T-cell (primary cell): Measurements from ENCODE around the gene STK39. TPM values are rescaled to one million over a fixed set of nuclear protein-coding genes. Genes with fewer than 3 reads are reported as not detected.

Experiments used
- ATAC-seq, 4 experiments: fragments of 200-7000 bp in 3 of 4; fragments of 150-1000 bp in 1 of 4; cut with Tn5 transposase; replicated peaks in 1 of 4; 1 replicate in 3 of 4; 2 replicates in 1 of 4; pipeline ENCODE4 v1.10.0; 2021; ENCODE audit warnings: moderate library complexity in 3 of 4, mild to moderate bottlenecking in 2 of 4, moderate number of reproducible peaks in 1 of 4
- CTCF ChIA-PET, 2 donors: fragments of 300-600 bp; sonication (Branson Sonifier 250); formaldehyde crosslinking; loops; one replicate each; lab custom pipeline; 2022; ENCODE audit warnings: antibody characterized with exemption in 2 of 2; lab: Charles Lee
- POLR2A ChIA-PET, 2 donors: fragments of 300-600 bp; sonication (Branson Sonifier 250); formaldehyde crosslinking; loops; one replicate each; lab custom pipeline; 2022; ENCODE audit warnings: antibody characterized with exemption in 2 of 2; lab: Charles Lee
- DNase-seq, 35 experiments: peaks; one replicate each; pipeline versions ENCODE4 v3.0.0 to v3.0.0-alpha.2; 2013 to 2023
- H3K27ac ChIP-seq: one replicate; pipeline ENCODE4 v1.5.1; 2013; ENCODE audit warnings: low read length
- H3K27me3 ChIP-seq, 2 experiments: replicated peaks in 1 of 2; 1 replicate in 1 of 2; 2 replicates in 1 of 2; pipeline versions ENCODE4 v1.6.1 to v1.7.0; 2013; ENCODE audit warnings: low read length in 1 of 2, mixed read lengths in 1 of 2; ENCODE audit not compliant: control insufficient read depth in 2 of 2, insufficient read depth in 2 of 2; ENCODE audit errors: extremely low read depth in 1 of 2
- H3K36me3 ChIP-seq, 2 donors: 1 replicate in 1 of 2; 2 replicates in 1 of 2; pipeline versions ENCODE4 v1.6.1 to v1.7.0; 2013; ENCODE audit warnings: low read length in 1 of 2; ENCODE audit not compliant: control insufficient read depth in 2 of 2, insufficient read depth in 1 of 2; ENCODE audit errors: extremely low read depth in 1 of 2
- H3K4me1 ChIP-seq, 2 experiments: 1 replicate in 1 of 2; 2 replicates in 1 of 2; pipeline versions ENCODE4 v1.6.1 to v1.7.0; 2013; ENCODE audit warnings: low read length in 2 of 2, mixed read lengths in 1 of 2; ENCODE audit not compliant: insufficient read depth in 2 of 2, control insufficient read depth in 1 of 2; ENCODE audit errors: extremely low read depth in 1 of 2
- H3K4me3 ChIP-seq, 2 donors: 1 replicate in 1 of 2; 2 replicates in 1 of 2; pipeline versions ENCODE4 v1.5.1 to v1.7.0; 2013; ENCODE audit warnings: mild to moderate bottlenecking in 2 of 2, low read length in 1 of 2, moderate library complexity in 1 of 2; ENCODE audit not compliant: control insufficient read depth in 1 of 2; ENCODE audit errors: extremely low read depth in 1 of 2
- H3K9me3 ChIP-seq: 2 replicates; pipeline ENCODE4 v1.7.0; 2013
- H3K27ac Mint-ChIP-seq, 2 donors: one replicate each; pipeline ENCODE4 v1.8.0; 2020 to 2021; ENCODE audit warnings: mild to moderate bottlenecking in 2 of 2, mixed read lengths in 2 of 2
- H3K27me3 Mint-ChIP-seq, 2 donors: one replicate each; pipeline ENCODE4 v1.8.0; 2021 to 2022; ENCODE audit warnings: mixed read lengths in 2 of 2
- H3K36me3 Mint-ChIP-seq: one replicate; pipeline ENCODE4 v1.8.0; 2021; ENCODE audit warnings: mixed read lengths
- H3K4me1 Mint-ChIP-seq, 3 donors: one replicate each; pipeline ENCODE4 v1.8.0; 2020 to 2022; ENCODE audit warnings: mixed read lengths in 3 of 3, mild to moderate bottlenecking in 1 of 3
- H3K4me3 Mint-ChIP-seq, 3 donors: one replicate each; pipeline ENCODE4 v1.8.0; 2020 to 2022; ENCODE audit warnings: mild to moderate bottlenecking in 3 of 3, mixed read lengths in 3 of 3, moderate library complexity in 3 of 3
- H3K9me3 Mint-ChIP-seq, 3 donors: one replicate each; pipeline ENCODE4 v1.8.0; 2020 to 2022; ENCODE audit warnings: mixed read lengths in 3 of 3
- WGBS: methylation state at CpG from one replicate; pipeline ENCODE4 v1.1.5; 2013; ENCODE audit warnings: missing lambda C conversion rate; ENCODE audit not compliant: insufficient coverage; 5-methylcytosine and 5-hydroxymethylcytosine counted together
- total RNA-seq, 35 experiments: library from RNA in 6 of 35; stranded (reverse) in 6 of 35; fragments of 120-200 nt in 1 of 35; gene quantifications; one replicate each; pipeline versions ENCODE4 v1.2.1 to v1.2.4 and lab custom pipeline; 2013 to 2026

Gene STK39
- total RNA-seq, 5 donors from 2014 or later (not counting 1 experiment from before 2014, with no cell fraction given): 15.4 to 25.8 (median 21.0) TPM

DNA sequence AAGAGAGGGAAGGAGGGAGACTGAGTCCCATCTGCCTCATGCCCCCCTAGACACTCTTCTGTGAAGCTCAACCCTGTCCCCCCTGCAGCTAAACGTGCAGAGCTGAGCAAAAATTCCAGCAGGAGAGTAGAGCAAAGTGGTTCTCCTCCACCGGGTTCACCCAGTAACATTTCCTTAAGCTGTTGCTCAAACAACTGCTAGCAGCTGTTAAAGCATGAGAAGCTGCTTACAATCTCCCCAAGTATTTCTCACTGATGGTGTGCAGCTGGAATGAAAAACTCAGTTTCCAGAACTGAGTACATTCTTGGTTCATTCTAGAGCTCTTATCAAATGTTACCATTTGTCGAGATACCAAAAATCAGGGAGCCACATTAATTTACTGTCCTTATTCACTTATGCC is 92.3 kb downstream of the STK39 start:
- Histone ChIP-seq H3K27me3 (no peaks in the 10 kb centered on the region), H3K4me3 (no peak overlapping the region), H3K9me3 (no peaks in the 10 kb centered on the region), H3K36me3 (peaks cover 7 to 37% of the 10 kb centered on the region in 2 donors), H3K27ac (no peak overlapping the region), H3K4me1 (peaks cover 0 to 3% of the 10 kb centered on the region in 2 experiments)
- ChIA-PET CTCF (interaction anchor here in 1 of 2 donors (0.5 to 0.7 kb wide), 2 partner anchors 156 to 797 kb away, joined by 3 read pairs; no protein-coding TSS in a partner anchor), POLR2A (interaction anchor here in 1 of 2 donors (0.6 kb wide), 1 partner anchor 649 kb away, joined by 3 read pairs; no protein-coding TSS in a partner anchor)
- Mint-ChIP-seq H3K27me3 (no peaks in the 10 kb centered on the region), H3K4me3 (no peak overlapping the region), H3K4me1 (peaks cover 4 to 26% (median 21%) of the 10 kb centered on the region in 3 donors), H3K27ac (no peak overlapping the region), H3K36me3 (peaks cover 63% of the 10 kb centered on the region), H3K9me3 (no peaks in the 10 kb centered on the region)
- no peak for ATAC-seq
- no CpG with 5 or more reads among the region's 3 CpGs for WGBS
- DNase-seq: no peak

DNA sequence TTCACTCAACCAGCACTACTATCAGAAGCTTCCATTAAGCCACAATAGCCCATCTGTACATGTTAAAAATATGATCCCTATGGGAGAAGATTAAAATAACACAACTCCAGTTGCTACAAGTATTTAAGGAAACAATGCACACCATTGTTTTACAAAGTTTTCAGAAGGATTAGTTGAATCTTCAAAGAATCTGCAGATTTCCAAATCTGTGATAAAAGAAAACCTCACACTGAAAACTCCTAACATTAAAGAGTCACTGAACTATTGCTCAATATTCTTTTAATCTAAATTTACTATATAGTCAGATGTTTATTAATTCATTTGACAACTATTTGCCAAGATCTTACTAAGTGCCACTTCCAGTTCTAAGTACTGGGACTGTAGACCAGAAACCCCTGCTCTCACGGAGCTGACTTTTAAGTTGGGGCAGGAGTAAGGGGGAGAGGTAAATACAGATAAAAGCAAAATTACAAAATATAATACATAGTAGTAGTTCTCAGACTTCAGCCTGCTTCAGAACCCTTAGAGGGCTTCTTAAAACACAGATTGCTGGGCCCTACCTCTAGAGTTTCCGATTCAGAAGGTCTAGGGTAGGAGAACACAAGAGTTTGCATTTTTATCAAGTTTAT is 94.4 kb downstream of the STK39 start:
- Mint-ChIP-seq H3K9me3 (no peaks in the 10 kb centered on the region), H3K27ac (no peak overlapping the region), H3K27me3 (no peaks in the 10 kb centered on the region), H3K4me1 (peaks cover 3 to 20% (median 13%) of the 10 kb centered on the region in 3 donors), H3K36me3 (peaks cover 48% of the 10 kb centered on the region), H3K4me3 (no peak overlapping the region)
- H3K27me3 ChIP-seq: no peaks in the 10 kb centered on the region
- no peaks in the 10 kb centered on the region for H3K9me3 ChIP-seq
- ATAC-seq: no peak
- no peak overlapping the region for H3K4me3 ChIP-seq
- DNase-seq: no peak
- H3K27ac ChIP-seq: no peak overlapping the region
- H3K36me3 ChIP-seq: peaks cover 5 to 32% of the 10 kb centered on the region in 2 donors
- H3K4me1 ChIP-seq: peaks cover 0 to 3% of the 10 kb centered on the region in 2 experiments
- WGBS: 100% methylated on average over 1 of the region's 2 CpGs
- ChIA-PET POLR2A (no interaction called here), CTCF (interaction anchor here in 1 of 2 donors (1.4 kb wide), 1 partner anchor 34 kb away, joined by 4 read pairs; no protein-coding TSS in a partner anchor)

DNA sequence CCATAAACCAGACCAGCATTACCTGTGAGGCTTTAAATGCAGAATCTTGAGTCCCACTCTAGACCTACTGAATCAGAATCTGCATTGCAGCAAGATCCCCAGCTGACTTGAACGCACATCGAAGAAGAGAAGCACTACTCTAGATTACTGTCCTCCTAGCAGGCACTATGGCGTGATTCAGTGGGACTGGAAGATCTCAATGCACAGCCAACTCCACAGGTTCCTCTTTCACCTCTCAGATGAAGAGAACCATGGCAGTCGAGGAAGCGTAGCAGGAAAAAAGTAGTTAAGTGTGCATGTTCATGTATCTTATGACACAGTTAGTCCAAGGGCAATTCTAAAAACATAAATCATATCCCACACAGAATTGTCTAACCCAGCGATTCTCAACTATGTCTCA is 97.4 kb downstream of the STK39 start:
- H3K4me3 ChIP-seq: no peak overlapping the region
- ATAC-seq: no peak
- WGBS: 100% methylated on average over 2 of the region's 6 CpGs

DNA sequence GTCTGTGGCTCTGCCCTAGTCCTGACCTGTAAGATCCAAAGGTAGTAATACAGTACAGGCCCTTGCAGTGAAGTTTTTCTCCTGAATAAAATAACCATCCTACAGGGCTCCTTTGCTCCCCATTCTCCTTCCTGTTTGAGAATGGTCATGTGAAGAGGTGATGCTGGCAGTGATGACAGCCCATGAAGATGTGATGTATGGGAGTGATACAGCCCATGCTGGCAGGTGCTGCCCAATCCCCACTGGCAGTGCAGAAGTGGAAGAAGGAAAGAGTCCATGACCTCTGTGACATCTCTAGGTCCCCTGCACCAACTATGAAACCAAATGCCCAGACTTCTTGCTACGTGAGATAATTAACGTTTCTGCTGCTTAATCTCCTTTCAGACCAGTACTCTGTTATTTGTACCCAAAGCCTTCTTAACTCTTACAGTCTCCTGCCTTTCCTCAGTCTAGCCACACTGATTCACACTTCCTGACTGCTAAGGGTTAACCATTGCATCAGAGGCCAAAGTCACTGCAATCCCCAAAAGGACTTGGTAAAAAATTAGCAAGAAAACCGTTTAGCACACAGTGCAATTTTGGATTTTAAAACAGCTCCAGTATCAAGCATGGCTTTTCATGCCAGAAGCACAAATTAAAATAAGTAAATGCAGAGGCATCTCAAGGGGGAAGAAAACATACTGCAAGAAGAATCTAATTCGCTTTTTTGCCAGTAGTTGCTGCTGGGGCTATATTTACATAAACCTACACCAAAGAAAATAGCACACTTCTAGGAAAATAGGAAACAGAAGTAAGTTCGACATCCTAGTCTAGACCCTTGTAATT is 98.0 kb downstream of the STK39 start:
- ATAC-seq: no peak
- H3K4me3 ChIP-seq: no peak overlapping the region
- peaks cover 0 to 12% (median 1%) of the 10 kb centered on the region in 3 donors for H3K4me1 Mint-ChIP-seq
- no peaks in the 10 kb centered on the region for H3K9me3 Mint-ChIP-seq
- ChIA-PET CTCF (interaction anchor here in 1 of 2 donors (0.6 kb wide), 1 partner anchor 74 kb away, joined by 3 read pairs; no protein-coding TSS in a partner anchor), POLR2A (no interaction called here)
- H3K36me3 Mint-ChIP-seq: peaks cover 31% of the 10 kb centered on the region
- H3K4me3 Mint-ChIP-seq: no peak overlapping the region
- DNase-seq: no peak
- WGBS: 95% methylated on average over 4 of the region's 5 CpGs
- H3K27me3 ChIP-seq: no peaks in the 10 kb centered on the region
- no peaks in the 10 kb centered on the region for H3K27me3 Mint-ChIP-seq
- H3K4me1 ChIP-seq: no peaks in the 10 kb centered on the region
- peaks cover 5 to 22% of the 10 kb centered on the region in 2 donors for H3K36me3 ChIP-seq
- H3K9me3 ChIP-seq: no peaks in the 10 kb centered on the region
- H3K27ac ChIP-seq: no peak overlapping the region
- no peak overlapping the region for H3K27ac Mint-ChIP-seq

More for the DNA sequence above, 97.4 kb downstream of the STK39 start:
- DNase-seq: no peak
- Mint-ChIP-seq H3K27ac (no peak overlapping the region), H3K4me1 (peaks cover 0 to 8% (median 1%) of the 10 kb centered on the region in 3 donors), H3K9me3 (no peaks in the 10 kb centered on the region), H3K27me3 (no peaks in the 10 kb centered on the region), H3K36me3 (peaks cover 27% of the 10 kb centered on the region), H3K4me3 (no peak overlapping the region)
- H3K9me3 ChIP-seq: no peaks in the 10 kb centered on the region
- POLR2A ChIA-PET: no interaction called here
- no peaks in the 10 kb centered on the region for H3K4me1 ChIP-seq
- H3K36me3 ChIP-seq: peaks cover 5 to 22% of the 10 kb centered on the region in 2 donors
- no peaks in the 10 kb centered on the region for H3K27me3 ChIP-seq
- CTCF ChIA-PET: interaction anchor here in 1 of 2 donors (0.6 kb wide), 1 partner anchor 74 kb away, joined by 3 read pairs; no protein-coding TSS in a partner anchor
- no peak overlapping the region for H3K27ac ChIP-seq

DNA sequence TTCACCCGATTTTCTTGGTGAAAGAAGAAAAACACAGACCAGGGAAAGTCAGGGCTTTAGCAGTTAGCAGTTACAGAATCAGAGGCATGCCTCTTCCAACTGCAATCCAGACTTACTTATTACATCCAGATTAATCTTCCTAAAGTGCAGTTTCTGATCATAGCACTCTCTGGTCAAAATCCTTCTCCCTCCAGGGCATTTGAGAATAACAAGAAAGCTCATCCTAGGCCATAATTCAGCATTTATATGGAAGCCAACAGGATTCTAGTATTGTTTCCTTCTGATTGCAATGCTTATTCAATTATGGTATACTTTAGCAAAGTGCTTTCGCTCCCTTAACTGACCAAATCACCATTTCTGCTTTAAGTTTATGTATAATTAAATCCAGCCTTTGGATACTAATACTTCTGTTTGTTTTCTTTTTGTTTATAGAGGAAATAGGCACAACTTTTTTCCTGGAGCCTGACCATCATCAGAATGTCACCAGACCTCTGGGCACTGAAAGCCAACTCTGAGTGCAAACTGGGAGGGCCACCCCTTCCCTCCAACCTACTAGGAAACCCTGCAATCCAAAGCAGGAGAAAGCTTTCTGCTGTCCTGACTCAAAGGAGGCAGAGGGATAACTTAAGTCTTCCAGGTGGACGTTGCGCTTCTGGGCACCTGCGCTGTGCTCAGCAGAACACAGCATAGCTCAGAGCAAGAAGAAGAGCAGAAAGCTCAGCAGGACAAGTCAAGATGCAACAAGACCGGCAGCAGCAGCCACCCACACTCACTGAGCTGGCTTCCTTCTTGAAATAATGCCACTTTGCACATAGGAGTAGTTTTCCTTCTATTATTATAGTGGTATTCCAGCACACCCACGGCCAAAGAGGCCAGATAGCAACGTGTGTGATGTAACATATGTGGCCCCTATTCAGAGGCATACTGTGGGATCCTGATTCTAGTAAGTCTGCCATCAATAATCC is 99.3 kb downstream of the STK39 start:
- Mint-ChIP-seq H3K9me3 (no peaks in the 10 kb centered on the region), H3K4me3 (no peak overlapping the region), H3K4me1 (peaks cover 2 to 12% (median 3%) of the 10 kb centered on the region in 3 donors), H3K27ac (no peak overlapping the region), H3K36me3 (peaks cover 30% of the 10 kb centered on the region), H3K27me3 (no peaks in the 10 kb centered on the region)
- no peaks in the 10 kb centered on the region for H3K9me3 ChIP-seq
- H3K4me3 ChIP-seq: no peak overlapping the region
- 88% methylated on average over 4 of the region's 8 CpGs for WGBS
- H3K27ac ChIP-seq: no peak overlapping the region
- ATAC-seq (no peak), DNase-seq (no peak)
- H3K27me3 ChIP-seq: no peaks in the 10 kb centered on the region
- H3K4me1 ChIP-seq: no peaks in the 10 kb centered on the region
- ChIA-PET CTCF (interaction anchor here in 1 of 2 donors (0.9 kb wide), 1 partner anchor 20 kb away, joined by 3 read pairs; no protein-coding TSS in a partner anchor), POLR2A (no interaction called here)
- peaks cover 2 to 13% of the 10 kb centered on the region in 2 donors for H3K36me3 ChIP-seq
